Right hindlimb (tissue), 1 donor: ENCODE results near the gene RAD51B.

Experiments
- DNase-seq: peaks from one replicate; pipeline ENCODE4 v3.0.0-alpha.2; 2018

Gene RAD51B

GRCh38 chr14:68458253-68458652 is 638.7 kb downstream of the RAD51B start:
- DNase-seq, result no peak

- peak; percentile 68 for DNase-seq
Measured at GRCh38 chr14:68458840-68459469, 639.4 kb downstream of the RAD51B start.

GRCh38 chr14:68459480-68460136 is 640.0 kb downstream of the RAD51B start:
- no peak for DNase-seq

- DNase-seq, result peak; percentile 79
Measured at GRCh38 chr14:68460541-68460940, 641.0 kb downstream of the RAD51B start.

GRCh38 chr14:68461086-68461485 is 641.5 kb downstream of the RAD51B start:
- DNase-seq, result no peak

GRCh38 chr14:68462683-68463082 is 643.1 kb downstream of the RAD51B start:
- DNase-seq, result no peak

- DNase-seq, result no peak
Measured at GRCh38 chr14:68463299-68463698, 643.7 kb downstream of the RAD51B start.

- DNase-seq, result no peak
Measured at GRCh38 chr14:68463705-68464374, 644.3 kb downstream of the RAD51B start.

GRCh38 chr14:68464711-68465110 is 645.1 kb downstream of the RAD51B start:
- DNase-seq, result no peak

GRCh38 chr14:68466491-68466977 is 647.0 kb downstream of the RAD51B start:
- no peak for DNase-seq

GRCh38 chr14:68467425-68467824 is 647.8 kb downstream of the RAD51B start:
- no peak for DNase-seq

- DNase-seq, result no peak
Measured at GRCh38 chr14:68468437-68469207, 649.0 kb downstream of the RAD51B start.

- DNase-seq, result no peak
Measured at GRCh38 chr14:68469208-68469713, 649.7 kb downstream of the RAD51B start.

- no peak for DNase-seq
Measured at GRCh38 chr14:68470361-68470760, 650.8 kb downstream of the RAD51B start.

GRCh38 chr14:68471029-68471963 is 651.7 kb downstream of the RAD51B start:
- no peak for DNase-seq

- no peak for DNase-seq
Measured at GRCh38 chr14:68471964-68472508, 652.5 kb downstream of the RAD51B start.

GRCh38 chr14:68473069-68473468 is 653.5 kb downstream of the RAD51B start:
- DNase-seq, result no peak

GRCh38 chr14:68473794-68474193 is 654.2 kb downstream of the RAD51B start:
- DNase-seq, result no peak

GRCh38 chr14:68474741-68475140 is 655.2 kb downstream of the RAD51B start:
- DNase-seq, result no peak

GRCh38 chr14:68475802-68476201 is 656.2 kb downstream of the RAD51B start:
- no peak for DNase-seq
